Renal pelvis (tissue), 4 donors: ENCODE measurements around the gene SLC4A5. TPM values are rescaled to one million over a fixed set of nuclear protein-coding genes. Genes with fewer than 3 reads are reported as not detected.

Source experiments
- DNase-seq: peaks from one replicate; pipeline ENCODE4 v3.0.0-alpha.2; 2013
- polyA plus RNA-seq, 3 donors: library from polyadenylated mRNA; unstranded; fragments of 120-200 nt; gene quantifications; one replicate each; pipeline ENCODE4 v1.2.1, GENCODE V29; 2013; ENCODE audit not compliant: insufficient read length in 3 of 3

SLC4A5 gene
- polyA plus RNA-seq, 3 donors, result 1.9 to 5.6 (median 3.4) TPM

- DNase-seq, result no peak
These were observed 30.3 kb downstream of the SLC4A5 start for GRCh38 chr2:74312913-74313312.

DNA sequence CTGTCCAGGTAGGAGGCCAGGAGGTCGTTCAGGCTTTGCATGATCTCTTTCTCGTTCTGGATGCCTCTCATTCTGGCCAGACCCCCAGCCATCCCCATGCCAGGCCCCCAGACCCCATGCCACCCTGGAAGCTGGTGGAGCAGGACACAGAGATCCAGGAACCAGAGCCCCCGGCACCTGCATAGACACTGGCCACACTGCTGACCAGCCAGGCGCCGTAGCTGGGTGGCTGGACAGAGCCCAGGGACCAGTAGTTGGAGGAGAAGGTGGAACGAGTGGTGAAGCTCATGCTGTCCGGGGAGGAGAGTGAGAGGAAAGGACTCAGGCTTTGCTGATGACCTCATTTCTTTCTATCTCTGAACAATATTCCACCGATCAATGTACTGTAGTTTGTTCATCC is 35.5 kb downstream of the SLC4A5 start:
- no peak for DNase-seq

GRCh38 chr2:74304332-74305148 is 38.7 kb downstream of the SLC4A5 start:
- DNase-seq, result no peak

- DNase-seq, result no peak
These were observed 40.4 kb downstream of the SLC4A5 start for GRCh38 chr2:74302865-74303264.

DNA sequence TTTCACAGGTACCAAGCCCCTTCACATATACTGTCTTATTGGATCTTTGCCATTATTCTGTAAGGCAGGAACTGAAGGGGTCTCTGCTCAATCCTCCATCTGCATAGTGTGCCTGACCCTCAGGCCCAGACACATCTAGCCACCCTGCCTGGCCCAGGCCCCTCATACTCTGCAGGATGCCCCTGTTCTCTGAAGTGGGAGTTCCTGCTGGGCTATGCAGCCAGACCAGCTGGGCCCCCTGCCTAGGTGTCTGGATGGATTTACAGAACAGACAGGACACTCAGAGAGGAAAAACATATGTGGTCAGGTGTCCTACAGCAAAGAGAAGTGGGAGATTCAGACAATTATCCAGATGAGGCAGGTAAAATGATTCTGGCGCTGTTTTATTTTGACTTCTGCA is 42.0 kb downstream of the SLC4A5 start:
- DNase-seq, result no peak

- no peak for DNase-seq
These were observed 42.7 kb downstream of the SLC4A5 start for GRCh38 chr2:74300506-74300905.

- no peak for DNase-seq
These were observed 45.3 kb downstream of the SLC4A5 start for GRCh38 chr2:74297950-74298349.

DNA sequence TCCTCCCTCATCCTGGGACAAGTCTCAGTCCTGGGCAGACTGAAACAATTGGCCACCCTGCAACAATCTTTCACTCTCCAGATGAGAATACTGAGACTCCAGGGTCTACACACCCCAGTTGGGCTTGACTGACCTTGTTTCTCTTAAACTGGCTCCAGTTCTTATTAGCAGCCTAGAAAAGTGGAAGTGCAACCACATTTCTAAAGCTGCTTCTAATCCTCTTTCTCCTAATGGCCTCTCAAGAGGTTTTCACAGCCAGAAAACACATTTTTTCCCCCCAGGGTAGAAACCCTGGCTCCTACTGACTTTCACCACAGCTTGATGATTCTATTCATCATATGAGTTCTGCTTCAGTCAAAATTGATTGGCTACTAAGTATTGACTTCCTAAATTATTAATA is 45.8 kb downstream of the SLC4A5 start:
- no peak for DNase-seq

DNA sequence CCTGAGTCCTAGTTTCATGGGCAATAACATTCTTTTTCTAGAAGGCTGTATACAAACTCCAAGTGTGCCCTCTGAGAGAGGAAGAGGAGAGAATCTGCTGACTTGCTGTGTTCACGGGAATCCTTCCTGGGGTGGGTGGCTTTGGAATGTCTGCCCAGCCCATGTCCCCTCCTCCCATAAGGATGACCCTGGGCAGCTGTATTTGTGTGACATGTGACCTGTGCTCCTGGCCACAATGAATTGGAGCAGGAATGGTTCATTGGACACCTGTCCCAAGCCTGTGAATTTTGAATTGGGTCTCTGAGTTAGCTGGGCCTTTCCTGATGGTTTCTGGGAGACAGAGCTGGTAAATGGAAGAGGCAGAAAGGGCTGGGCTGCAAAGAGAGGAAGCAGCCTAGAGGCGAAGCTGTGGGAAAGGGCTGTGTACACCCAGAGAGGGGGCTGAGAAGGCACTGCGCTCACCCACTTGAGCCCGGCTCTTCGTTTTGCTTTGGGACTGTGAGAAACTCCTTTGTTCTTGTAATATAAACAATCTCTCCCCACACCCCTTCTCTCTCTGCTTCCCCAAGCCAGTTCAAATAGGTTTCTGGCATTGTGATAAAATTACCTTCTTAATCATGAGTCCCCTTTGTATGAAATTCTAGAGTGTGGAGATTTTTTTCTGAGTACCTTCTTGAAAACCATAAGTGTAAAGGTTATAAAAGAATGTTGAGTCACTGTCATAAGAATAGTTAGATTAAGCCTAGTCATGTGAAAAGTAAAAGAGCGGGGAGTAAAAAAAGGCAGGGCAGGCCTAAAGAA is 49.8 kb downstream of the SLC4A5 start:
- no peak for DNase-seq

DNA sequence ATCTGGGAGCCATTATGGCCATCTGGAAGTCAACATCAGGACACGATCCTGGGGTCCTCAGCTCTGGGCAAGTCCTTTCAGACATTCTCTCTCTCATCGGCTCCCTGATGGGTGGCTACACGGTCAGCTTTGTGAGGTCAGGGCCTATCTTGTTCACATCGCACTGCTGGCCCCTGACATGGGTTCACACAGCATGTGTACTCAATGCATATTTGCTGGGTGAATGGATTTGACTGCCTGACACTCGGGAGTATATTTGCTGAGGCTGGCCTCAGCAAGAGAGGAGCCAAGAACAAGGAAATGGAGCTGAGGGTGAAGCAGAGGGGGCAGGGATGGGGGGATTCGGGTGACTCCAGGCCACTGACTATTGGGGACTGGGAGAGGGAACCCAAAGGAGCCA is 50.5 kb downstream of the SLC4A5 start:
- no peak for DNase-seq

DNA sequence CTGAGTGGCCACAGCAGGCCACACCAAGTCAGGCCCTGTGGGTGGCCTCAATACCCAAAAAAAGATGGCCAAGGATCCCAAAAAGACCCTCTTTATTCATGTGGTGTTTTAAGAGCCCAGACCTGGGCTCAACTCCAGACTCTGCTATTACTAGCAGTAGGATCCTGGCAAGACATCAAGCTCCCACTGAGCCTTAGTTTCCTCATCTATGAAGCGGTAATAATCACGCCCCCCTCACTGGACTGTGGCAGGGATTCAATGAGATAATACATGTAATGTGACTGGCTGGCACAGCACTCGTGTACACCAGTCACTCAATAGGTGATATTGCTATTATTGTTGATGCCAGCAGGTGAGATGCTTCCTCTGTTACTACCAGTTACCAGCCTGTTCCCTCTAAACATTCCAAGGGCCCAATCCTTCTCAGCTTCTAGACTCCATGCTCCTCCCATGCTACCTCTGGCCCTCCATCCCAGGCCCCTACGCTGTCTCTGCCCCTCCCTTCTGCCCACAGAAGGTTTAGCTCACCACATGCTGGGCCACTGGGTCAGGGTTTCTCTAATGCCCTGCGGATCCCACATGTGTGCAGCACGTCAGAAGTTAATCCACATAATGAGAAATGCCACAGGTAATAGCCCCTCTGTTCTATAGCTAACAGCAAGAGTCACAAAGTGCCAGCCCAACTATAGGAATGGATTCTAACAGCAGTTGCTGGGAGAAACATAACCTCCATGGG is 51.2 kb downstream of the SLC4A5 start:
- DNase-seq, result no peak

DNA sequence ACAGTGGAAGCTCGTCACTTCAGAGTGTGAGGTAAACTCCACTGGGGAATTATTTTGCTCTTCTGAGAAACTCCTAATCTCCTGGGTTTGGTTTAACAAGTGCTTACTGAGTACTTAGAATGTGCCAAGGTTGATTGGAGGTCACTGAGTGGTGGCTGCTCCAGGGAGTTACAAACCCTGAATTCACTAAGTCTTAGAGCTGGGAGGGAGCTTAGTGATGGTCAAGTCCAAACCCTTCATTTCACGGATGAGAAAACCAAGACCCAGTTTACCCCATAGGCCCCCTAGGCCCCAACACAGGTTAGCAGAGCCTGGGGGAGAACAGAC is 52.0 kb downstream of the SLC4A5 start:
- no peak for DNase-seq

DNA sequence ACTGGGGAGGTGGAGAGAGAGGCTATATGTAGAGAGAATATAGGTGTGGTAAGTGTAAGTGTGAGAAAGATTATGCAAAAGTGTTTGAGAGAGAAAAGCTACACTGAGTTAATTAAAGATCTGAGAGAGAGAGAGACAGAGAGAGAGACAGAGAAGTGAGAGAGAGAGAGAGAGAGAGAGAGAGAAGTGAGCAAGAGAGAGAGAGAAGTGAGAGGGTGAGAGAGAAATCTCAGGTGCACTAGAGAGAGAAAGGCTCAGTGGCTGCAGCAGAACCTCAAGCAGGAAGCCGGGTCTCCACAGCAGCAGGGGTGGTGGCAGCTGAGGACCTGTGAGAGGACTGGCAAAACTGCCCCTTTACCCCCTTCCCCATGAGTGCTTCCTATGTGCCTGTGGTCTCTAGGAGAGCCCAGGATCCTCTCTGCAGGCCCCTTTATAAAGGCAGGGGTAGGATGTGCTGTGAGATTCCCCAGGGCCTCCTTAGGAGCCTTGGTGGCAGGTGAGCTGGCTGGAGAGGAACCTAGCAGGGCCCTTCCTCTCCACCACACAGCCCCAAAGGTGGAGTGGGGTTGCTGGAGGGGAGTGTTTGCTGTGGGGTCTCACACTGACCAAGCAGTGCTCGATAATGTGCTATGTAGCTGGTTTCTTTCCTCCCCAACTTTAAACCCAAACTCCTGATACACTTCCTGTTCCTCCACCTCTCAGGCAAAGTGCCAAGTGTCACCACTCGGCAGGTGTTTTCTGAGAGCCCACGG is 52.6 kb downstream of the SLC4A5 start:
- no peak for DNase-seq

DNA sequence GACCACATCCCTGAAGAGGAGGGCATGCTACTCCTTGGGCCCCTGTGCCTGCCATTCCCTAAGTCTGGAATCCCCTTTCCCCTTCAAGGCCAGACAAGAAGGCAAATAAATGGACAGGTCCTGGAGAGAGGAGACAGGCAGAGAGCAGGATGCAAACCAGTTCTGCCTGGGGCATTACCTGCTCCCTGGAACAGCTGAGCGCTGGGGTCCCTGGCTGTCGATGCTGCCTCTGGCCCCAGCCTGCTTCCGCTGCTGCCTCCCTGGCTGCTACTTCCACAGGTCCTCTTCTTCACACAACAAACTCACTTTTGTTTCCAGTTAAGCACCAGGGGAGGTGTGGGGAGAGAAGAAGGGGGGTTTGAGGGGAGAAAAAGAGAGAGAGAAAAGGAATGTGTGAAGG is 53.1 kb downstream of the SLC4A5 start:
- no peak for DNase-seq

DNA sequence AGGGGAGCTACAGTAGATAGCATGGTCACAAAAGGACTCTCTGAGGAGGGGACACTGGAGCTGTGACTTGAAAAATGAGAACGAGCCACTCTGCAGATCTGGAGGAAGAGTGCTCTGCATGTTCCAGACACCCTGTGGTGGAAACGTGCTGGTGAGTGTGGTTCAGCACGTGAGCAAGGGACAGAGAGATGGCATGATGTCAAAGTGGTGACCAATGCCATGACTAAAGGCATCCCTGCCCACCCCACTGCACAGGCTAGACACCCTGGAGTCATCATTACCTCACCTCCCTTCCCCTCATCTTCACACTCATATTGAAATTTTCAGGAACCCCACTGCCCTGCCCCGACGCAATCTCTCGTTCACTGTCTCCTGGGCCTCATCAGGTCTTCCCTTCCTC is 56.5 kb downstream of the SLC4A5 start:
- no peak for DNase-seq

DNA sequence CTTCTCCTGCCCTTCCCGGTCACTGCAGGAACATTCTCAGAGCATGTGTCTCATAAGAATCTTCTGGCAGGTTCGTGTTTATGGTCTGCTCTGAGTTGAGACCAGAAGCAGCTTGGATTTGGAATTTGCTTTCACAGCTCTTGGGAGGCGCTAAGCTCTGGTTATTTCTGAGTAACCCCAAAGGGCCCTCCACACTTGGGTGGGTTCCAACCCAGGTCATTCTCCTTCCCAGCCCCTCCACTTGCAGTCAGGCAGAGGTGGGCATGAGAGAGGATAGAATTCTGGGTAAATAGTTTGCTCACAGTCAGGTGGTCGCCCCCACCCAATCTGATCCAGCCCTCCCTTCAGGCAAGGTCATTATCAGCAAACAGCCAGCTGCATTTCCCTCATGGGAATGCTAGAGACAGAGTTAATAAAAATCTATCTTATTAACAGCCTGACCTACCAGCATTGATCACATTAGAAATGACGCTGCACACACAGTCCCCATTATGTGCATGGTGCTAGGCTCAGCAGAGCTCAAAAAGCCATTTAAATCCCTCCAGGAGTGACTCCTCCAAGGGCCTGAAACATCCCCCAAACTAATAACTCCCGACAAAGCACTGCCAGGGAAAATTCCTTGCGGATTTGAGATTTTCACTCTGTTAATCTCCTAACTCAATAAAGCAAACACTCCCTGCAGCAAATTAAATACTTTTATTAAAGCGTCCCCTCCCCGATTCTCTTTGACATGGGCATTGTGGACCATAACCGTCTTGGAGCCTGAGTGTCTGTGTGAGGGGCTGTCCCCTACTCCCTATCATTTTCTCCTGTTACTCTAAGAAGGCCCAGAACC is 61.9 kb downstream of the SLC4A5 start:
- no peak for DNase-seq

- no peak for DNase-seq
These were observed 64.5 kb downstream of the SLC4A5 start for GRCh38 chr2:74278694-74279093.

DNA sequence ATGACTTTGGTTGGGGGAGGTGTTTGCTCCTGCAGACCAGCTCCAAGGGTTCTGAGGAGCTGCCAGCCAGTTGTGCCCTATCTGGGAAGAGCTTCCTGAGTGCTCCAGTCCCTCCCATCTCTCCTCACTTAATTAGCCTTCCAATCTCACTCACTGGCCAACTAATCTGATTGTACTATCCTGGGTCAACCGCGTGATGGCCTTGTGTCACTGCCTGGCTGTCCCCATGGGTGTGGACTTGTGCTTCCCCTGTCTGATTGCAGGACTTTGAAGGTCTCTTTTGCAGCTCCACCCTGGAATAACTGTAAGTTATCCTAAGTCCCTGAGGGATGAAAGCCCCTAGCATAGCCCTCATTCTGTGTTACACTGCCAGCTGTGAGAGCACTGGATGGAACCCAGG is 65.0 kb downstream of the SLC4A5 start:
- DNase-seq, result no peak

- no peak for DNase-seq
These were observed 68.0 kb downstream of the SLC4A5 start for GRCh38 chr2:74275228-74275627.

- no peak for DNase-seq
These were observed 73.5 kb downstream of the SLC4A5 start for GRCh38 chr2:74269667-74270066.

- no peak for DNase-seq
These were observed 76.1 kb downstream of the SLC4A5 start for GRCh38 chr2:74267068-74267467.
